Measurements from ENCODE around the gene KLC4. TPM values are rescaled to one million over a fixed set of nuclear protein-coding genes. Genes with fewer than 3 reads are reported as not detected.

Gene KLC4
- total and polyA plus RNA-seq, 3 donors from 2014 or later = 41.1 to 63.1 (median 49.4) TPM

DNA sequence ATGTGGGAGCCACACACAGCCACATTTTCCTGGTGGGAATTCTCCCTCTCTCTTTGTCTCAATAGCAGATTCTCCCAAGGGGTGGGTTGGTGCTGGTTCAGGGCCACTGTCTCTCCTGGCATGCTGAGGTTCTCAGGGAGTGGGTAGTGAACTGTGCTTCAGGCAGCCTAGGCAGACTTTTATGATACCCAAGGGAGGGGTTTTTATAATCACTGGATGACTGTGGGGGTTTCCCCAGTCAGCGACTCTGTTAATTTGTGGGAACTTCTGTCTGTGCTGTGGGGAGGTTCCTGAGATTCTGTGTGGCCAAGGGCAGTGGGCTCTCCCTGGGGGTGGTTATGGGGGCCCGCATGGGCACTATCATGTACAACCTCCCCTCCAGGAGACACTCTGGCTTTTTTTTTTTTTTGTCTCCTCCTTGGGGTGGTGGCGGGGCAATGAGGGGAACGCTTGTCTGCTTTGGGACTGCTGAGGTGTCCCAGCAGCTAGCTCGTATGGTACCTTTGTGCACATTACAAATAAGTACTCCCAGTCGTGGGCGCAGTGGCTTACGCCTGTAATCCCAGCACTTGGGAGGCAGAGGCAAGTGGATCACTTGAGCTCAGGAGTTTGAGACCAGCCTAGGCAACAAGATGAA, 26.7 kb downstream of the KLC4 start:
- H3K4me1 ChIP-seq = peaks cover 15% of the 10 kb centered on the region
- DNase-seq = no peak
- no peak overlapping the region for H3K4me3 ChIP-seq
- TF ChIP-seq CTCF (IDR thresholded peaks at IDR 0.05) (no peak), POLR2A (IDR thresholded peaks at IDR 0.05) (no peak)
- H3K36me3 ChIP-seq (ENCODE audit: low read depth, missing control alignments) = no peaks in the 10 kb centered on the region
- H3K27me3 ChIP-seq = no peaks in the 10 kb centered on the region
- H3K9me3 ChIP-seq = no peaks in the 10 kb centered on the region
- intact Hi-C loops (cut with DNase I; ENCODE audit: low total_unique reads) = no loop called here
- no peak overlapping the region for H3K27ac ChIP-seq
- 90% methylated on average over 5 to 8 of the region's 8 CpGs for WGBS, 2 donors

GRCh38 chr6:43088654-43089056, 29.2 kb downstream of the KLC4 start:
- intact Hi-C loops (cut with DNase I; ENCODE audit: low total_unique reads) = no loop called here
- no peak for DNase-seq
- WGBS, 2 donors = 86% methylated on average over 4 of the region's 4 CpGs
- peaks cover 22% of the 10 kb centered on the region for H3K4me1 ChIP-seq
- no peaks in the 10 kb centered on the region for H3K36me3 ChIP-seq (ENCODE audit: low read depth, missing control alignments)
- TF ChIP-seq CTCF (IDR thresholded peaks at IDR 0.05) (no peak), POLR2A (IDR thresholded peaks at IDR 0.05) (no peak)
- no peak overlapping the region for H3K27ac ChIP-seq
- H3K9me3 ChIP-seq = no peaks in the 10 kb centered on the region
- H3K27me3 ChIP-seq = no peaks in the 10 kb centered on the region
- no peak overlapping the region for H3K4me3 ChIP-seq

DNA sequence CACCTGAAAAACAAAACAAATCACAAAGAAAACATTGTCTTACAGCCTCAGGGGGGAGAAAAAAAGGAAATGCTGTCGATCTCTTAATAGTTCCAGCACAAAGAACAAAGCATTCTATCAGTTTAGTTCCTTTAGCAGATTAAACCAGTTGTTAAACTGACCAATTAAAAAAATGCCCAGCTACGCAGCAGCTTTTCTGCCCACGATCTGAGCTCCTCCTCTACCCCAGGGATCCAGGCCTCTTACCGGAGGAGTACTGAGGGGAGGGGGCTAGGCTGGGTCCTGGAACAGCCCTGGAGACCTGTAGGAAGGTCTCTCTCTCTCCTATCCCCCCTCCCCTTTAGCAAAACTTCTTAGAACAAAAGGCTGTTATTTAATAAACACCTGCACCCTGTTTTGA, 30.0 kb downstream of the KLC4 start:
- no peak for DNase-seq
- H3K27ac ChIP-seq = peak overlapping the region in 1 of 2 donors; percentile 35
- WGBS, 2 donors = 44 to 46% methylated on average over 4 of the region's 4 CpGs
- H3K4me1 ChIP-seq = peaks cover 25% of the 10 kb centered on the region
- no peaks in the 10 kb centered on the region for H3K27me3 ChIP-seq
- H3K4me3 ChIP-seq = no peak overlapping the region
- H3K36me3 ChIP-seq (ENCODE audit: low read depth, missing control alignments) = no peaks in the 10 kb centered on the region
- TF ChIP-seq CTCF (IDR thresholded peaks at IDR 0.05) (no peak), POLR2A (IDR thresholded peaks at IDR 0.05) (no peak)
- intact Hi-C loops (cut with DNase I; ENCODE audit: low total_unique reads) = no loop called here
- no peaks in the 10 kb centered on the region for H3K9me3 ChIP-seq

DNA sequence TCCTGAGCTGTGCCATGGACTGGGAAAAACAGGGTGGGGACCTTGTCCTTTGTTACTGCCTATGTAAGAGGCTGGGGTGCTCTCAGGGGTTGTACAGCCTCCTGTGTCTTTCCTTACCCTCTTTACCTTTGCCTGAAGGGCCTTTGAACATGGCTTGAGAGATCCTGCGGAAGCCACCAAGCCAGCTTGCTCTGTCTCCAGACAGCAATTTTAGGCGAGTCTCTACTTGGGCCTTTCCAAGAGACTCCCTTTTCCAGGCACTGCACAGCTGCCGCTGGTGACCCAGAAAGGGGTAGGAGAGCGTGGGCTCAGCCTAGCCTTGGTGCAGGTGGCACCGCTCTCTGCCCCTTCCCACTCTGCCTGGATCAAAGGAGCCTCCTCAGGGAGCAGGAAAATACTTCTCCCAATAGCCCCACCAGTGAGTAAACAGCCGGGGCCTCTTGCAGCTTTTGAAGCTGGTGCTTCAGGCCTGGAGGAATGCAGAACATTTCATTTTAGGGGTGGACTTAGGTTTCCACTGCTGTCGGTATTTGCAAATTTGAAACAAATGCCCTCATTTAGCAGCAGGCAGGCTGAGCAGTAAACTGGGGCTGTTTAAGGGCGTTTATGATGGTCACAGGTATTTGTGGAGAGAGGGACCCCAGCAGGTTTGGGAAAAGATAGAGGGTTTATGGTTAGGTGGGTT, 30.6 kb downstream of the KLC4 start:
- Histone ChIP-seq H3K27ac (peak overlapping the region in 1 of 2 donors; percentile 35), H3K9me3 (no peaks in the 10 kb centered on the region), H3K27me3 (no peaks in the 10 kb centered on the region), H3K4me3 (no peak overlapping the region), H3K4me1 (peaks cover 25% of the 10 kb centered on the region), H3K36me3 (ENCODE audit: low read depth, missing control alignments) (no peaks in the 10 kb centered on the region)
- intact Hi-C loops (cut with DNase I; ENCODE audit: low total_unique reads) = no loop called here
- TF ChIP-seq POLR2A (IDR thresholded peaks at IDR 0.05) (no peak), CTCF (IDR thresholded peaks at IDR 0.05) (no peak)
- no peak for DNase-seq
- 54 to 65% methylated on average over 8 of the region's 8 CpGs for WGBS, 2 donors
